ENCODE results near the gene TSTD2.

Gene TSTD2

GRCh38 chr9:97633859-97634490 is 807 bp upstream of the TSTD2 start:
- TF ChIP-seq CTCF (IDR thresholded peaks at IDR 0.05; ENCODE audit: borderline replicate concordance, insufficient read depth, low read depth, low read length): no peak
- peak overlapping the region; percentile 95 for H3K4me3 ChIP-seq (ENCODE audit: low read depth, low read length)

GRCh38 chr9:97632248-97632984 is 752 bp downstream of the TSTD2 start:
- no peak for TF ChIP-seq CTCF (IDR thresholded peaks at IDR 0.05; ENCODE audit: borderline replicate concordance, insufficient read depth, low read depth, low read length)
- H3K4me3 ChIP-seq (ENCODE audit: low read depth, low read length): peak overlapping the region; percentile 95

- H3K4me3 ChIP-seq (ENCODE audit: low read depth, low read length): no peak overlapping the region
- no peak for TF ChIP-seq CTCF (IDR thresholded peaks at IDR 0.05; ENCODE audit: borderline replicate concordance, insufficient read depth, low read depth, low read length)
These were observed 2.6 kb downstream of the TSTD2 start for GRCh38 chr9:97630591-97630990.

- no peak for TF ChIP-seq CTCF (IDR thresholded peaks at IDR 0.05; ENCODE audit: borderline replicate concordance, insufficient read depth, low read depth, low read length)
These were observed 4.0 kb downstream of the TSTD2 start for GRCh38 chr9:97629156-97629555.

GRCh38 chr9:97628668-97629067 is 4.5 kb downstream of the TSTD2 start:
- H3K4me3 ChIP-seq (ENCODE audit: low read depth, low read length): no peak overlapping the region
- no peak for TF ChIP-seq CTCF (IDR thresholded peaks at IDR 0.05; ENCODE audit: borderline replicate concordance, insufficient read depth, low read depth, low read length)

More at GRCh38 chr9:97629156-97629555, 4.0 kb downstream of the TSTD2 start:
- no peak overlapping the region for H3K4me3 ChIP-seq (ENCODE audit: low read depth, low read length)

- no peak overlapping the region for H3K4me3 ChIP-seq (ENCODE audit: low read depth, low read length)
- no peak for TF ChIP-seq CTCF (IDR thresholded peaks at IDR 0.05; ENCODE audit: borderline replicate concordance, insufficient read depth, low read depth, low read length)
These were observed 5.5 kb downstream of the TSTD2 start for GRCh38 chr9:97627624-97628023.

- H3K4me3 ChIP-seq (ENCODE audit: low read depth, low read length): no peak overlapping the region
- TF ChIP-seq CTCF (IDR thresholded peaks at IDR 0.05; ENCODE audit: borderline replicate concordance, insufficient read depth, low read depth, low read length): no peak
These were observed 7.5 kb downstream of the TSTD2 start for GRCh38 chr9:97625620-97626019.
